GM12878 (cell line): Measurements from ENCODE around the gene RDH12. TPM values are rescaled to one million over a fixed set of nuclear protein-coding genes. Genes with fewer than 3 reads are reported as not detected.
"Not testable (repeated sequence)": the region's sequence is repeated elsewhere in the genome, so short reads cannot be mapped to it uniquely, and the experiment has no call there.

ENCODE experiments used
- ATAC-seq: fragments of 200-7000 bp; cut with Tn5 transposase; 3 replicates; pipeline ENCODE4 v1.9.1; 2020; ENCODE audit warnings: mild to moderate bottlenecking, moderate library complexity
- BruUV-seq: library from RNA; stranded (reverse); fragments of 400-500 nt; replicated peaks from 2 replicates; lab custom pipeline; 2021; lab: Mats Ljungman, UMichigan
- CTCF ChIA-PET: fragments of 300-600 bp; sonication (Branson Sonifier 250); formaldehyde crosslinking; extraction: SDS; loops from one replicate; lab custom pipeline; 2021; ENCODE audit warnings: inconsistent platforms; lab: Yijun Ruan, JAX
- POLR2A ChIA-PET: fragments of 350-600 bp; formaldehyde crosslinking; extraction: SDS; loops from one replicate; lab custom pipeline; 2021; ENCODE audit warnings: inconsistent platforms; lab: Charles Lee
- RAD21 ChIA-PET: fragments of 300-600 bp; sonication (Branson Sonifier 250); formaldehyde crosslinking; loops from one replicate; lab custom pipeline; 2023; ENCODE audit warnings: antibody characterized with exemption; ENCODE audit not compliant: unreplicated experiment; lab: Charles Lee
- SMC1A ChIA-PET: fragments of 300-600 bp; sonication (Branson Sonifier 250); formaldehyde crosslinking; loops from one replicate; lab custom pipeline; 2023; ENCODE audit not compliant: unreplicated experiment, uncharacterized antibody; lab: Charles Lee
- DNase-seq: peaks from one replicate; pipeline ENCODE4 v3.0.0-alpha.2; 2011; ENCODE audit warnings: low read depth, low spot score
- FAIRE-seq: peaks from 3 replicates; lab custom pipeline; 2011; peaks lifted over from hg19 to GRCh38; lab: Jason Lieb, UNC
- H2AFZ ChIP-seq: 2 replicates; pipeline ENCODE4 v1.6.0; 2011; ENCODE audit warnings: low read depth, low read length, control low read depth; ENCODE audit not compliant: control insufficient read depth
- H3K27ac ChIP-seq: 2 replicates; pipeline ENCODE4 v1.5.1; 2011; ENCODE audit warnings: control low read depth; ENCODE audit not compliant: control insufficient read depth, insufficient read depth
- H3K27me3 ChIP-seq, 2 experiments: replicated peaks in 1 of 2; 2 replicates each; pipeline versions ENCODE4 v1.6.0 to v1.6.1; 2011; ENCODE audit warnings: low read length in 1 of 2; ENCODE audit not compliant: control insufficient read depth in 2 of 2, insufficient read depth in 2 of 2
- H3K36me3 ChIP-seq, 2 experiments: 2 replicates each; pipeline ENCODE4 v1.5.1; 2011; ENCODE audit warnings: low read length in 1 of 2; ENCODE audit not compliant: control insufficient read depth in 2 of 2, insufficient read depth in 2 of 2
- H3K4me1 ChIP-seq: 2 replicates; pipeline ENCODE4 v1.6.1; 2011; ENCODE audit warnings: mild to moderate bottlenecking, low read length, moderate library complexity, mixed read lengths; ENCODE audit not compliant: control insufficient read depth, insufficient read depth
- H3K4me2 ChIP-seq: 2 replicates; pipeline ENCODE4 v1.6.0; 2011; ENCODE audit warnings: control low read depth; ENCODE audit not compliant: control insufficient read depth, insufficient read depth
- H3K4me3 ChIP-seq: fragments of 200-600 bp; sonication (generic); 2 replicates; pipeline ENCODE4 v1.5.1; 2016
- H3K79me2 ChIP-seq: 2 replicates; pipeline ENCODE4 v1.6.0; 2011; ENCODE audit warnings: low read length; ENCODE audit not compliant: control insufficient read depth, insufficient read depth
- H3K9ac ChIP-seq: 2 replicates; pipeline ENCODE4 v1.8.0; 2011; ENCODE audit warnings: low read length, control low read depth, mixed read lengths; ENCODE audit not compliant: control insufficient read depth, insufficient read depth
- H3K9me3 ChIP-seq: replicated peaks from 3 replicates; pipeline ENCODE4 v1.5.1; 2011; ENCODE audit warnings: mild to moderate bottlenecking, low read length; ENCODE audit not compliant: control insufficient read depth, insufficient read depth
- H4K20me1 ChIP-seq: 2 replicates; pipeline ENCODE4 v1.6.0; 2011; ENCODE audit not compliant: control insufficient read depth, insufficient read depth
- GABPA ChIP-seq: IDR thresholded peaks from 2 replicates; pipeline ENCODE4 v1.6.1; 2014; ENCODE audit warnings: antibody characterized with exemption, low read depth, mild to moderate bottlenecking, inconsistent platforms
- TBL1XR1 ChIP-seq: IDR thresholded peaks from 2 replicates; pipeline ENCODE4 v1.6.1; 2012; ENCODE audit warnings: low read depth, low read length, improper control_type of control experiment
- ZBTB4 ChIP-seq: fragments of 450-650 bp; formaldehyde crosslinking; IDR thresholded peaks from 2 replicates; pipeline ENCODE4 v1.4.0; 2022; ENCODE audit warnings: mild to moderate bottlenecking, moderate library complexity
- WGBS: methylation state at CpG from one replicate; pipeline ENCODE4 v1.1.6; 2016; ENCODE audit warnings: low lambda C conversion rate; ENCODE audit not compliant: insufficient replicate concordance, insufficient coverage; ENCODE audit errors: missing lambda C conversion rate; 5-methylcytosine and 5-hydroxymethylcytosine counted together
- in situ Hi-C: fragments of 300-500 bp; cut with MboI; formaldehyde crosslinking; loops from 9 replicates; pipeline ENCODE4 v1.14.3; 2018; ENCODE audit warnings: mixed read lengths
- intact Hi-C: fragments of 100-400 bp; cut with micrococcal nuclease; formaldehyde crosslinking; loops from one replicate; pipeline ENCODE4 v1.14.2; 2022; ENCODE audit not compliant: unreplicated experiment
- polyA plus RNA-seq, 11 experiments: library from polyadenylated mRNA; depleted of rRNA in 4 of 11; unstranded in 6 of 11; stranded (reverse) in 5 of 11; fragments of >200 nt; fragmentation: Nextera tagmentation in 4 of 11; fragmentation: Illumina TruSeq in 1 of 11; extraction: Ambion mirVana in 4 of 11; extraction: Trizol in 1 of 11; gene quantifications; 1 replicate in 1 of 11; 2 replicates in 10 of 11; pipeline versions ENCODE4 v1.2.1 to v1.2.3, GENCODE V29; 2011 to 2016; ENCODE audit warnings: inconsistent platforms in 2 of 11, missing spikeins in 2 of 11, low read depth in 1 of 11
- total RNA-seq, 4 experiments: library from RNA; depleted of rRNA in 3 of 4; stranded (reverse); fragments of >200 nt in 3 of 4; fragmentation: Illumina TruSeq in 1 of 4; extraction: Trizol in 1 of 4; gene quantifications; 2 replicates each; pipeline versions ENCODE4 v1.2.1 to v1.2.3, GENCODE V29; 2013 to 2021

RDH12 gene
- total and polyA plus RNA-seq, 10 of the 15 experiments (the other 5 are each of a cell fraction or from before 2014, with no cell fraction given), result not detected

- no peak for TF ChIP-seq ZBTB4 (CRISPR knock-in tag)
- TF ChIP-seq, all 136 proteins: peak for 9
Observed at GRCh38 chr14:67704484-67705089, 2.9 kb downstream of the RDH12 start (continued).

- H3K27me3 ChIP-seq, result no peaks in the 10 kb centered on the region
- intact Hi-C loops, result loop anchor here (2.0 kb wide), 2 partner anchors 178 to 278 kb away; no protein-coding TSS in a partner anchor
- no peaks in the 10 kb centered on the region for H3K4me1 ChIP-seq
- no peaks in the 10 kb centered on the region for H3K79me2 ChIP-seq
- H3K4me3 ChIP-seq, result no peak overlapping the region
- no peak for TF ChIP-seq TBL1XR1
- no peak for TF ChIP-seq GABPA
- no peak for DNase-seq
- CTCF ChIA-PET, result interaction anchor here (0.9 to 12.3 kb wide), 39 partner anchors 9 to 1304 kb away, joined by 3 to 359 read pairs (median 8); partner anchors contain the start of genes ARG2, ATP6V1D, EIF2S1 and PIGH
- no peak overlapping the region for H3K4me2 ChIP-seq
- in situ Hi-C loops, result loop anchor here (10.0 kb wide), 2 partner anchors 120 to 280 kb away; no protein-coding TSS in a partner anchor
- SMC1A ChIA-PET, result interaction anchor here (0.6 to 5.8 kb wide), 27 partner anchors 7 to 278 kb away, joined by 3 to 206 read pairs (median 6); partner anchors contain the start of genes ARG2, PIGH and RDH11
- H3K36me3 ChIP-seq, result no peaks in the 10 kb centered on the region
- H4K20me1 ChIP-seq, result no peaks in the 10 kb centered on the region
- POLR2A ChIA-PET, result interaction anchor here (0.9 to 2.0 kb wide), 4 partner anchors 31 to 1114 kb away, joined by 3 to 14 read pairs (median 4); no protein-coding TSS in a partner anchor
- ATAC-seq, result no peak
- FAIRE-seq, result no peak
- no peaks in the 10 kb centered on the region; the same call in 2 of the 3 replicates for H3K9me3 ChIP-seq
- 65% methylated on average over 3 of the region's 3 CpGs for WGBS
- H3K27ac ChIP-seq, result no peak overlapping the region
- RAD21 ChIA-PET, result interaction anchor here (1.1 to 8.5 kb wide), 15 partner anchors 12 to 278 kb away, joined by 4 to 153 read pairs (median 18); partner anchors contain the start of genes ARG2, PIGH, RDH11 and VTI1B
- no peak overlapping the region for H2AFZ ChIP-seq
- no TSS peak for BruUV-seq
- no peak overlapping the region for H3K9ac ChIP-seq
Observed at GRCh38 chr14:67705211-67705610, 3.5 kb downstream of the RDH12 start.

- H4K20me1 ChIP-seq, H3K27ac ChIP-seq, H3K9ac ChIP-seq, intact Hi-C loops, H3K9me3 ChIP-seq, POLR2A ChIA-PET, FAIRE-seq, H3K4me3 ChIP-seq, H3K79me2 ChIP-seq, H3K36me3 ChIP-seq, DNase-seq, BruUV-seq, H3K4me1 ChIP-seq, H3K4me2 ChIP-seq, H3K27me3 ChIP-seq, ATAC-seq, H2AFZ ChIP-seq: not testable (repeated sequence)
- RAD21 ChIA-PET, result interaction anchor here (0.7 kb wide), 1 partner anchor 281 kb away, joined by 4 read pairs; no protein-coding TSS in a partner anchor
- in situ Hi-C loops, result loop anchor here (10.0 kb wide), 2 partner anchors 125 to 285 kb away; no protein-coding TSS in a partner anchor
- SMC1A ChIA-PET, result interaction anchor here (1.9 kb wide), 1 partner anchor 138 kb away, joined by 6 read pairs; no protein-coding TSS in a partner anchor
- CTCF ChIA-PET, result interaction anchor here (0.7 kb wide), 2 partner anchors 11 to 1818 kb away, joined by 3 to 4 read pairs; no protein-coding TSS in a partner anchor
Observed at GRCh38 chr14:67709346-67709745, 7.7 kb downstream of the RDH12 start.
